NCI-H82 (cell line): ENCODE results near the gene KIF22.

ENCODE experiments used
- DNase-seq: peaks from one replicate; lab custom pipeline; 2025; lab: John Stamatoyannopoulos, UW

KIF22 gene

DNA sequence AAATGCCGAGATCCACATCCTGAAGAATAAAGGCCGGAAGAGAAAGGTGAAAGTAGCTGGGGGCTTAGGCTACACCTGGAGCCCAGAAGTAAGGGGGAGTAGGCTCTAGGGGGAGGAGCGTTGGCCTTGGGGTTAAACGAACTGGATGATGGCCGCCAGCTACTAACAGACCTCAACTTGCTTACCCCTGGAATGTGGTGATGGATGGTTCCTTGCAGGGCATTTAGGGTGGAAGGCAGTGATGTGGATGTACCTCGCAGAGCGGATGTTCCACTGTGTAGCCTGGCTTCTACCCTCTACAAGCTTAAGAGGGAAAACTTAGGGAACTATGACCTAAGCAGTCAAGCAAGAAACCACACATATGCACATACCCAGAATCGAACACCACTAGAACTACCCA, 13.5 kb downstream of the KIF22 start:
- peak; percentile 27 for DNase-seq

DNA sequence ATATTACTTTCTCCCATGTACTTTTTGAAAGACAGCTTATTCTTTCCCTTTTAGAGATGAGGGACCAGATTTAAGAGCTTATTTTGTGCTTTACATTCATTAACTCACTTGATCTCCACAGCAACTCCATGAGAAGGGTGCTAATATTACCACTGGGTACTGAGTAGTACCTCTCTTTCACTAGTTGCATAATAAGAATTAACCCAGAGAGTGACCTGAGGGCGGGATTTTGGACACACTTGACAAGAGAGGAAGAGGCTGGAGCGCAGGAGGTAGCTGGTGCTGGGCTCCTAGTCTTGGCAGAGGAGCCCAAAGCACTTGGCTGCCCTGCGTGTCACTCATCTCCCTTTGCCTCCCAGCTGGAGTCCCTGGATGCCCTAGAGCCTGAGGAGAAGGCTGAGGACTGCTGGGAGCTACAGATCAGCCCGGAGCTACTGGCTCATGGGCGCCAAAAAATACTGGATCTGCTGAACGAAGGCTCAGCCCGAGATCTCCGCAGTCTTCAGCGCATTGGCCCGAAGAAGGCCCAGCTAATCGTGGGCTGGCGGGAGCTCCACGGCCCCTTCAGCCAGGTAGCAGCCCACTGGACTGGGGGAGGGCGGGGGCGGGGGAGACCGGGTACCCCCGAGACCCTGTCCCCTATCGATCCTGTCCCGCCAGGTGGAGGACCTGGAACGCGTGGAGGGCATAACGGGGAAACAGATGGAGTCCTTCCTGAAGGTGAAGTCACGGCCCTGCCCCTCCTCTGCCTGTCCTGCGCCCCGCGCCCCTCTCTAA, 14.1 kb downstream of the KIF22 start:
- DNase-seq, result peak; percentile 74

DNA sequence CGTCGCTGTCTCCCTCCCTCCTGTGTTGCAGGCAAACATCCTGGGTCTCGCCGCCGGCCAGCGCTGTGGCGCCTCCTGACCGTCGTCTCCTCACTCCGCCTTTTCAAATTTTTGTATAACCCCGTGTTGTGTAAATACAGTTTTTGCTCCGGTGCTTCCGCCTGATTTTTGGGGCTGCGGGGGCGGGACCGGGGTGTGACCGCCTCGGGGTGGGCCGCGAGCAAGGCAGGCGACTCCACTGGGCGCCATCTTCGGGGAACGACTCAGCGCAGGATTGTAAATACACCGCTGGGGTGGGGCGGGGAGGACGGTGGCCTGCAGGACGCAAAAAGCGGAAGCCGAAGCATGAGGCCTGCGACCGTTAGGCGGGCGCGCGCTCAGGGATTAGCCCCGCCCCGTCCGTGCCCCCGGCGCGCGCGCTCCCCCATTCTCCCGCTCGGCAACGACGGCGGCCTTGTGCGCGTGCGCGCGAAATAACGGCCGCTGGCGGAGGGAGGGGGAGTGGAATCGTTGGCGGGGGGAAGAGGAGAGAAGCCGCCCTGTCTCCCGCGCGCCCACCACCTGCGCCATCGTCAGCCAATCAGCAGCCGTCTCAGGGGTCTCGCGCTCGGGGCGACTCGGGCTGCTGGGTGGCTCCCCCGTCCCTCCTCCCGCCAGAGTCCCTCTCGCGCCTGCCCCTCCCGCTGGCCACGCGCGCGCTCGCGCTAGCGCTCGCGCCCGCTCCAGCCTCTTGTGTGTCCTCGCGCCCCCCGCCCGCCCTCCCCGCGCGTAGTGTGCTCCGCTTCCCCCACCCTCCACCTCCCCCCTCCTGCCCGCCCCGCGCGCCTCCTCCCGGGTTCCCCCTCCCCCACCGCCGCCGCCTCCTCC, 14.9 kb downstream of the KIF22 start:
- peak; percentile 98 for DNase-seq

DNA sequence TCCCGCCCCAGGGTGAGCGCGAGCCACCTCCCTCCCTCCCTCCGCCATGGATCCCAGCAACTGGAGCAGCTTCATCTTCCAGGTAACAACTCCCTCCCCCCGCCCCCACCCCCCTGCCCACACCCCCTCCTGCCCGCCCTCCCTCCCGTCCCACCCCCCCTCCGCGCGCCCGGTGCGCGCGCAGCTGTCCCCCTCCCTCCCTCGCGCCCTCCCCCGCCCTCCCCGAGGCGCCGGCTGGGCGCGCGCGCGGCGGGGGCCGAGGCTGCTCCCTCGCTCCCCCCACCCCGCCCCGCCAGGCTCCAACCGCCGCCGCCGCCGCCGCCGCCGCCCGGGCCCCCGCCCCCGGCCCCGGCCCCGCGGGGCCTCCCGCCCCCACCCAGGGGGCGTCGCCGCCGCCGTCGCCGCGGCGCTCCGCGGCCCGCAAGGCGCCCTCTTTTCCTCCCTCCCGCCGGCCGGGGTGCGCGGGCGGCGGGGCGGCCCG, 15.6 kb downstream of the KIF22 start, which contains the start of gene MAZ:
TSS of gene MAZ (plus strand) at position 431 of the 481 bp plus-strand sequence. CDS start 173 bp downstream, outside the sequence.
- peak; percentile 97 for DNase-seq

DNA sequence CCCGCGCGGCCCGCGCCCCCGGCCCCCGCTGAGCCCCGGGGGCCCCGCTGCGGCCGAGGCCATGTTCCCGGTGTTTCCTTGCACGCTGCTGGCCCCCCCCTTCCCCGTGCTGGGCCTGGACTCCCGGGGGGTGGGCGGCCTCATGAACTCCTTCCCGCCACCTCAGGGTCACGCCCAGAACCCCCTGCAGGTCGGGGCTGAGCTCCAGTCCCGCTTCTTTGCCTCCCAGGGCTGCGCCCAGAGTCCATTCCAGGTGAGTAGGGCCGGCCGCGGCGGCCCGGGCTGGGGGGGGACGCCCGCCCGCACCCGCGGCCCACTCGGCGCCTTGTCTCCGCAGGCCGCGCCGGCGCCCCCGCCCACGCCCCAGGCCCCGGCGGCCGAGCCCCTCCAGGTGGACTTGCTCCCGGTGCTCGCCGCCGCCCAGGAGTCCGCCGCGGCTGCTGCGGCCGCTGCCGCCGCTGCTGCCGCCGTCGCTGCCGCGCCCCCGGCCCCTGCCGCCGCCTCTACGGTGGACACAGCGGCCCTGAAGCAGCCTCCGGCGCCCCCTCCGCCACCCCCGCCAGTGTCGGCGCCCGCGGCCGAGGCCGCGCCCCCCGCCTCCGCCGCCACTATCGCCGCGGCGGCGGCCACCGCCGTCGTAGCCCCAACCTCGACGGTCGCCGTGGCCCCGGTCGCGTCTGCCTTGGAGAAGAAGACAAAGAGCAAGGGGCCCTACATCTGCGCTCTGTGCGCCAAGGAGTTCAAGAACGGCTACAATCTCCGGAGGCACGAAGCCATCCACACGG, 16.3 kb downstream of the KIF22 start:
- DNase-seq, result peak; percentile 75

DNA sequence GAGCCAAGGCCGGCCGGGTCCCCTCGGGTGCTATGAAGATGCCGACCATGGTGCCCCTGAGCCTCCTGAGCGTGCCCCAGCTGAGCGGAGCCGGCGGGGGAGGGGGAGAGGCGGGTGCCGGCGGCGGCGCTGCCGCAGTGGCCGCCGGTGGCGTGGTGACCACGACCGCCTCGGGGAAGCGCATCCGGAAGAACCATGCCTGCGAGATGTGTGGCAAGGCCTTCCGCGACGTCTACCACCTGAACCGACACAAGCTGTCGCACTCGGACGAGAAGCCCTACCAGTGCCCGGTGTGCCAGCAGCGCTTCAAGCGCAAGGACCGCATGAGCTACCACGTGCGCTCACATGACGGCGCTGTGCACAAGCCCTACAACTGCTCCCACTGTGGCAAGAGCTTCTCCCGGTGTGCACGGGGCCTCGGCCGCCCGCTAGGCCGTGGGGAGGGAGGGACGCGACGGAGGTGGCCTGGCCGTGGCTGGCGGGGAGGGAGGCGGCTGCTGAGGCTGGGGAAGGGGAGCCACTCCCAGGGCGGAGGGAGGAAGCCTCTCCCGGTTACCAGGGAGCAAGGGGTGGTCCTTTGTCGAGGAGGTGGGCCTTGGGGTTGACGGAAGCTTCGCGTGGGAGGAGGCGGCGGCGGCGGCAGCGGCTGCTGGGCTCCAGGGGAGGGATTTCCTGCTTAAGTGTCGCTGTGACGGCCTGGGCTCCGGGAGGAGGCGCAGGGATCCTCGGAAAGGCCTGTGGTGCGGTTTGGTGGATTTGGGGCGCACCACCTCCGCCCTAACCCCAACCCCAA, 17.1 kb downstream of the KIF22 start:
- DNase-seq, result peak; percentile 88

DNA sequence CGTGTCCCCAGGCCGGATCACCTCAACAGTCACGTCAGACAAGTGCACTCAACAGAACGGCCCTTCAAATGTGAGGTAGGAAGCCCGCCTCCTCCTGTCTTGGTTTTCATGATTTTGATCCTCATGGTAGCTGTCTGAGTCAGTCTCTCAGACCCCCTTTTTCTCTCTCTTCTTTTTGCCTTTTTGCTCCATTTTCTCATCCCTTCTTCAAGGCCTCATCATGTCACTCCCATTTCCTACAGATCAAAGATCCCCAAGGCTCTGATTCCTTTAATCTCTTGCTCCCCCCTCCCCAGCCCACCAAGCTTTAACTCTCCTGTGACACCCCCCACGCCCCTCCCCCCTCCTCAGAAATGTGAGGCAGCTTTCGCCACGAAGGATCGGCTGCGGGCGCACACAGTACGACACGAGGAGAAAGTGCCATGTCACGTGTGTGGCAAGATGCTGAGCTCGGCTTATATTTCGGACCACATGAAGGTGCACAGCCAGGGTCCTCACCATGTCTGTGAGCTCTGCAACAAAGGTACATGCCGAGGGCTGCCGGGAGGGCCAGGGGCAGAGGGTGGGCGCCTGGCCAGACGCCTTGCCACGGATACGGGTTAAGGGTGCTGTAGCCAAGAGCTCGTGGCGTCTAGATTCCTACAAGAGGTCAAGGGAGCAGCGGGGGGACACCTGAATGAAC, 17.8 kb downstream of the KIF22 start:
- DNase-seq, result peak; percentile 54

DNA sequence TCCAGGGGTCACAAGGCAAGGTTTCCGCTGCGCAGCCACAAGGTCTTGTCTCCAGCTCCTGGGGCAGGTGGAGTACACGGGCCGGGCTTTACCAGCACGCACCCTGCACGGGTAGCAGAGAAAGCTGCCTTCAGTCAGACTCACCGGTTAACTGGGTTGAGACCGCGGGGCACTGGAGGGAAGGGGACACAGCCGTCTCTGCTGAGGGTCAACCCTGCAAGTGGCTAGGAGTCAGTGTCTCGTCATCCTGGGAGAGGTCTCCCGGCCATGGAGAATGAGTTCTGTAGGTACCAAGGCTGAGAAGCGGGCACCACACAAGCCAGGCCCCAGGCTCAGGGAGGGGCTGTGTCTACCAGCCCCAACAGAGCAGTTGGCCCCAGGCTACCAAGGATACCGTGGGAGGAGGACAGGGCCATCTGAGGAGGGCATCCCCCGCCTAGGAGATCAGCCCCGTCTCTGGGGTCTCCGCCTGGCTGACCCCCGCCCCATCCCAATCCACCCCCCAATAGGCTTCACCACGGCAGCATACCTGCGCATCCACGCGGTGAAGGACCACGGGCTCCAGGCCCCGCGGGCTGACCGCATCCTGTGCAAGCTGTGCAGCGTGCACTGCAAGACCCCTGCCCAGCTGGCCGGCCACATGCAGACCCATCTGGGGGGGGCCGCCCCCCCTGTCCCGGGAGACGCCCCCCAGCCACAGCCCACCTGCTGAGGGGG, 18.6 kb downstream of the KIF22 start:
- no peak for DNase-seq

DNA sequence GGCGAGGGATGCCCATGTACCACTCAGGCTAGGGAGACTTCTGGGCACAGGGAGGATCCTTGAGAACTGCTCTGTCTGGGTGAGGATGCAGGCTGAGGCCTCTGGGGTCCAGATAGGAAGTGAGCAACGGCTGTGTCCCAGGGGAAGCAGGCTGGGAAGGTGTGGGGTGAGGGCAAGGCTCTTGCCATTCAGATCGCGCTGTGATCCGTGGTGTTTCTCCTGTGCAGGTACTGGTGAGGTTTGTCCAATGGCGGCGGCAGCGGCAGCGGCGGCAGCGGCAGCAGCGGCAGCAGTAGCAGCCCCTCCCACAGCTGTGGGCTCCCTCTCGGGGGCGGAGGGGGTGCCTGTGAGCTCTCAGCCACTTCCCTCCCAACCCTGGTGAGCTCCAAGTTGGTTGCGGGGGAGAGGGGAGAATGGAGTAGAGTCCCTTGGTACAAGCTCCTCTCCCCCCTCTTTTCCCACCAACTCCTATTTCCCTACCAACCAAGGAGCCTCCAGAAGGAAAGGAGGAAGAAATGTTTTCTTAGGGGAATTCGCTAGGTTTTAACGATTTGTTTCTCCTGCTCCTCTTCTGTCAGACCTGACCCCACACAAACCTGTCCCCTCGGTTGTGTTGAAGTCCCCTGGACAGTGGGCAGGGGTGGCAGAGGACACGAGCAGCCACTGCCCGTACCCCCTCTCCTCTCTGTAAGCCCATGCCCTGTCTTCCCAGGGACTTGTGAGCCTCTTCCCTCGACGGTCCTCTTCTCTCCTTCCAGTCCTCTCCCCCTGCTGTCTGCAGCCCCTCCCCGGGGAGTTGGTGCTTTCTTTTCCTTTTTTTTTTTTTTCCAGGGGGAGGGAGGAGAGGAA, 19.5 kb downstream of the KIF22 start:
- peak; percentile 61 for DNase-seq

DNA sequence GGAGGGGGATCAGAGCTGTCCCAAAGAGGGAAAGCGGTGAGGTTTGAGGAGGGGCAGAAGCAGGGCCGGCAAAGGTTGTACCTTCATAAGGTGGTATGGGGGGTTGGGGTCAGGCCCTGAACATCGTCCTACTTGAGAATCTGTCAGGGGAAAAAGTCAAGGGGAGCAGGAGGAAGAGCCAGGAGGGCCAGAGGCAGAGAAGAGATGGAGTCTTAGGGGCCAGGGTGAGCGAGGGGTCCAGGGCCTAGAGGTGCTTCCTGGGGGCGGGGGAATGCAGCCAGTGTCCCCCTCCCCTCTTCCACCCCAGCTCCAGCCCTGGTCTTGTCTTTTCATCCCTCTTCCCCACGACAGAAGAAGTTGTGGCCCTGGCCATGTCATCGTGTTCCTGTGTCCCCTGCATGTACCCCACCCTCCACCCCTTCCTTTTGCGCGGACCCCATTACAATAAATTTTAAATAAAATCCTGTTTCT, 20.2 kb downstream of the KIF22 start:
- DNase-seq, result peak; percentile 62

DNA sequence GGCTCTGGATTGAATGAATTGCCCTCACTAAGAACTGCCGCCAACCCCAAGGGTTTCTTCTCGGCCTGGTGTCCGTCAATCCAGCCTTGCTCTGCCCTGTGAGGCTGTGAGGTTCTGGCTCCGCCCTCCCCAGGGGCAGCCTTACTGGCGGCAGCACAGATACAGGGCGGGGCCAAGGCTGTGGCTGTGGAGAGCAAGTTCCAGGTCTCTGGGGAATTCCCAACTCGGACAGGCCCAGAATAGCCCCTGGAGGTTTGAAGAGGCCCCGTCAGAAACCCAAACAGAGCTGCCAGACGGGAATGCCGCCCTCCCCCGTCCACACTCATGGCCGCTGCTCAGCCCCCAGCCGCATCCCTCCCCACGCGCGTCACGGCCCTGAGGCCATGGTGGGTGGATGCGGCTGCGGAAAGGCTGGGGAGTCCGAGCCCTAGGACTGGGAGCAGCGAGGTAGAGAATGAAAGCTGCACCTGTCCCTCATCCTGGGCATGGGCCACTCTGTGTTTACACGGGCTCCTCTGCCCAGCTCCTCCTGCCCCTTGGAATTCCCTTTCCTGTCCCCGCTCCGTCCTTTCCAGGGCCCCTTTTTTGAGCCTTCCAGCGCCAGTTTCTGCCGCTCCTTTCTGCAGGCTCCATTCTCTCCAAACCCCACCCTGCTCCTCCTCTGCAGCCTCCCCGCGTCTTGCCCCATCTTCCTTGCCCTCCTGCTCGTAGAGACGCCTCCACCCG, 20.8 kb downstream of the KIF22 start:
- DNase-seq, result peak; percentile 95

DNA sequence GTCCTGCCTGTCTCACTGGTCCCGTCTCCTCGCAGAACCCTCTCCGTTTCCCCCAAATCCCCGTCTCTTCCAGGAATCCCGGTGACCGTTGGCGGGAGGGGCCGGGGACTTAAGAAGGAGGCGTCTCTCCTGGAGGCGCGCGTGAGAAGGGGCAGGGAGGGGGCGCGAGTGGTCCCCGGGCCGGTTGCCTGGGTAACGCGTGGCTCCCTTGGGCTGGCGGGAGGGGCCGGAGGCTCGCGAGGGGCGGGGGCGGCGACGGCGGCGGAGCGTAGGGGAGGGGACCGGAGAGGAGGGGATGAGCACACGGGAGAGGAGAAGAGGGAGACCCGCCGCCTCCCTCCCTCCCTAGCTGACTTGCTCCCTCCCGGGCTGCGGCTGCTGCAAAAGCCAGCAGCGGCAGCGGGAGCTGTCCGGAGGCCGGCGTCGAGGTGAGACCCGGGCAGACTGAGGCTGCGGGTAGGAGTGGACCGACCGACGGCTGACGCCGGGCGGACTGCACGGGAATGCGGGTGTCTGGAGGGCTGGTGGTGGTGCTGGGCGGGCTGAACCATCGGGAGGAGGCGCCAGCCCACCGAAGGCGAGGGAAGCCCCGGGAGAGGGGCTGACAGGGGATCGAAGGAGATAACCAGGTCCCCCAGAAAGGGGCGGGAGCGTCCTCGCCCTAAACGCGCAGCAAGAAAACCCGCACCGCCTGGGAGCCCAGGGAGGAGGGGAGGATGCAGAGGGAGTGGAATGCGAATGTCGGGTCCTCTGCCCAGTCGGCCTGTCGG, 21.5 kb downstream of the KIF22 start, which contains the start of gene PRRT2:
TSS of gene PRRT2 (plus strand) at position 298 of the 770 bp plus-strand sequence. CDS start 862 bp downstream, outside the sequence.
- DNase-seq, result peak; percentile 89

DNA sequence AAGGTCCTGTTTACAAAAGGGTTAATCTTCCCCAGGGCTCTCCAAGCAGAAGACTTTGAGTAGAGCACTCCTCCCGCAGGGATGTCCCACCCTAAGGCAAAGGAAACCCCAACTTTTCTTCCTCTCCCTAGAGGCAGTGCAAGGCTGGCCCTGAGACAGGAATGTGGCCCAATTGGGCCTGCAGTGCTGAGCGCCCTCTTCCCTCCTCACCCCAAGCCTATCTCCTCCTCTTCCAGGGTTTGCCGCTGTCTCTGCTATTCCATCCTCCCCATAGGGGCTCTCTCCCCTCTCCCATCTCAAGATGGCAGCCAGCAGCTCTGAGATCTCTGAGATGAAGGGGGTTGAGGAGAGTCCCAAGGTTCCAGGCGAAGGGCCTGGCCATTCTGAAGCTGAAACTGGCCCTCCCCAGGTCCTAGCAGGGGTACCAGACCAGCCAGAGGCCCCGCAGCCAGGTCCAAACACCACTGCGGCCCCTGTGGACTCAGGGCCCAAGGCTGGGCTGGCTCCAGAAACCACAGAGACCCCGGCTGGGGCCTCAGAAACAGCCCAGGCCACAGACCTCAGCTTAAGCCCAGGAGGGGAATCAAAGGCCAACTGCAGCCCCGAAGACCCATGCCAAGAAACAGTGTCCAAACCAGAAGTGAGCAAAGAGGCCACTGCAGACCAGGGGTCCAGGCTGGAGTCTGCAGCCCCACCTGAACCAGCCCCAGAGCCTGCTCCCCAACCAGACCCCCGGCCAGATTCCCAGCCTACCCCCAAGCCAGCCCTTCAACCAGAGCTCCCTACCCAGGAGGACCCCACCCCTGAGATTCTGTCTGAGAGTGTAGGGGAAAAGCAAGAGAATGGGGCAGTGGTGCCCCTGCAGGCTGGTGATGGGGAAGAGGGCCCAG, 22.4 kb downstream of the KIF22 start:
- no peak for DNase-seq

DNA sequence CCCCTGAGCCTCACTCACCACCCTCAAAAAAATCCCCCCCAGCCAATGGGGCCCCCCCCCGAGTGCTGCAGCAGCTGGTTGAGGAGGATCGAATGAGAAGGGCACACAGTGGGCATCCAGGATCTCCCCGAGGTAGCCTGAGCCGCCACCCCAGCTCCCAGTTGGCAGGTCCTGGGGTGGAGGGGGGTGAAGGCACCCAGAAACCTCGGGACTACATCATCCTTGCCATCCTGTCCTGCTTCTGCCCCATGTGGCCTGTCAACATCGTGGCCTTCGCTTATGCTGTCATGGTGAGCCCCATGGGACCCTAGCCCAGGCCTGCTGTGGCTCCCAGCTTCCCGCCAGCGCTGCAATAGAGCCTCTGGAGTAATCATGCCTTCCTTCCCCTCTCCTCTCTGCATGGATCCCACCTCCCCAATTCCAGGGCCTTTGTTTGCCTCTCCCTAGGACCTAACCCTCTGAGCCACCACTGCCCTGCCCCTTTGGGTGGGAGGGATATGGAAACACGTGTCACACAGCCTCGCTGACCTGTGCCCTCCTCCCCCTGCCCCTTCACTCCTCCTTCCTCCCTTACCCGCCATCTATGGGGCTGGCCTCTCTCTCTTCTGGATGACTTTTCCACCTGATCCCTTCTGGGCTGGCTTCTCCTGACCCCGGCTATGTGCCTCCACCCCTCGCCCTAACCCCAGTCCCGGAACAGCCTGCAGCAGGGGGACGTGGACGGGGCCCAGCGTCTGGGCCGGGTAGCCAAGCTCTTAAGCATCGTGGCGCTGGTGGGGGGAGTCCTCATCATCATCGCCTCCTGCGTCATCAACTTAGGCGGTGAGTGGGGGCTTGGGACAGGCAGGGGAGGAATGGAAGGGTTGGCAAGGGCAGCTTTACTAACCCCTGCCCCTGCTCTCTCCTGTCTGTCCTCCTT, 23.4 kb downstream of the KIF22 start:
- peak; percentile 43 for DNase-seq

DNA sequence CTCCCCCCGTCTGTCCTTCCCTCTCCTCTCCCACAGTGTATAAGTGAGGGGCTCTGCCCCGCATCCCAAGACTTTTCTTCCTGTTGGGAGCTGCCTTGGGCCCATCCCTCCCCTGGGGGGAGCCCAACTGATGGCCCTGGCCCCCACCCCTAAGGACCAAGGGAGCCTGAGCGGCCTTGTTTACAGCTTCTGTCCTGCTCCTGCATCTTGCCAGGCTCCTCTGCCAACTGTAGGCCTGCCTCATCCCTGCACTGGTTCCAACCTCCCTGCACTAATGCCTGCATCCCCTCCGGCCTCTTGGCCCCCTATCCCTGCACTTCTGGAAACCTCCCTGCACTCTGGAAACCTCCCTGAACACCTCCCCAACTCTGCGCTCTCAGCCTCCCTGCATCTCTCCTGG, 24.0 kb downstream of the KIF22 start:
- peak; percentile 43 for DNase-seq
